T-helper 17 cell (primary cell): ENCODE data around the gene KCNE1. TPM values are rescaled to one million over a fixed set of nuclear protein-coding genes. Genes with fewer than 3 reads are reported as not detected.
"Not testable (repeated sequence)": the region's sequence is repeated elsewhere in the genome, so short reads cannot be mapped to it uniquely, and the experiment has no call there.

Experiments
- ATAC-seq: fragments of 150-1000 bp; cut with Tn5 transposase; 2 replicates; pipeline ENCODE4 v1.10.0; 2021; ENCODE audit warnings: mild to moderate bottlenecking, moderate library complexity
- DNase-seq, 3 donors: peaks; one replicate each; pipeline versions ENCODE4 v3.0.0 to v3.0.0-alpha.2; 2020 to 2021
- H3K9me3 ChIP-seq: one replicate; pipeline ENCODE4 v1.7.0; 2013; ENCODE audit warnings: low read length, mild to moderate bottlenecking; ENCODE audit not compliant: control insufficient read depth, poor library complexity, severe bottlenecking
- H3K27ac Mint-ChIP-seq: one replicate; pipeline ENCODE4 v1.8.0; 2022; ENCODE audit warnings: mild to moderate bottlenecking, moderate library complexity, mixed read lengths
- H3K27me3 Mint-ChIP-seq: one replicate; pipeline ENCODE4 v1.8.0; 2022; ENCODE audit warnings: mixed read lengths
- H3K36me3 Mint-ChIP-seq: one replicate; pipeline ENCODE4 v1.8.0; 2022; ENCODE audit warnings: low read depth, mixed read lengths
- H3K4me1 Mint-ChIP-seq: one replicate; pipeline ENCODE4 v1.8.0; 2022; ENCODE audit warnings: mild to moderate bottlenecking, mixed read lengths
- H3K4me3 Mint-ChIP-seq: one replicate; pipeline ENCODE4 v1.8.0; 2022; ENCODE audit warnings: mild to moderate bottlenecking, moderate library complexity, mixed read lengths
- total RNA-seq, 4 donors: library from RNA in 2 of 4; stranded (reverse) in 2 of 4; gene quantifications; one replicate each; pipeline ENCODE4 v1.2.3 and lab custom pipeline; 2022 to 2026

KCNE1 gene
- total RNA-seq (under 1 TPM in 1 of 2 donors, not detected in 1; 0.37 TPM), total RNA-seq (lab: John Stamatoyannopoulos, UW) (0 to 0.12 reads per million in 2 donors)

GRCh38 chr21:34511787-34512455, at the start of gene KCNE1:
KCNE1 (minus strand) TSS chr21:34512210; CDS start chr21:34449634, 62,576 bp downstream.
- Mint-ChIP-seq H3K4me3 (no peak within 1 kb of the TSS), H3K36me3 (no peaks in the 10 kb centered on the region), H3K27me3 (peaks cover 6% of the 10 kb centered on the region), H3K4me1 (peaks cover 5% of the 10 kb centered on the region), H3K27ac (no peak within 1 kb of the TSS)
- ATAC-seq (no peak), DNase-seq (no peak)
- H3K9me3 ChIP-seq, result no peaks in the 10 kb centered on the region

- Mint-ChIP-seq H3K36me3 (peaks cover 4% of the 10 kb centered on the region), H3K4me3 (no peak overlapping the region), H3K4me1 (peaks cover 3% of the 10 kb centered on the region), H3K27me3 (no peaks in the 10 kb centered on the region), H3K27ac (no peak overlapping the region)
- ATAC-seq, result no peak
- H3K9me3 ChIP-seq, result no peaks in the 10 kb centered on the region
- no peak for DNase-seq
Observed at GRCh38 chr21:34561806-34562205, 49.8 kb upstream of the KCNE1 start.

DNA sequence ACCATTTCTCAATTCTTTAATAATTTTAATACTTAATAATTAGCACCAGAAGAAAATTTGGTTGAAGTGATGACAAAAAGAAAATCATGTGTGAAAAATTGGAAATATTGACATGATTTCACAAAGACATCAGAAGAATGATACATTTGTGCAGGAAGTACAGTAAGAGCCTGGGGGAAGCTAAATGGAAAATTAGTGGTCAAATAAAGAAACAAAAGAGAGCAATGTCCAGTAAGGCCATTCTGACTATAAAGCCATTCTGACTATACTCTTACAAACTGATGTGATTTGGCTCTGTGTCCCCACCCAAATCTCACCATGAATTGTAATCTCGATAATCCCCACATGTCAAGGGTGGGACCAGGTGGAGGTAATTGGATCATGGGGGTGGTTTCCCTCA, 48.6 kb upstream of the KCNE1 start:
- no peak for ATAC-seq
- no peaks in the 10 kb centered on the region for H3K9me3 ChIP-seq
- Mint-ChIP-seq H3K4me3 (no peak overlapping the region), H3K27me3 (no peaks in the 10 kb centered on the region), H3K36me3 (peaks cover 4% of the 10 kb centered on the region), H3K27ac (no peak overlapping the region), H3K4me1 (peaks cover 3% of the 10 kb centered on the region)
- no peak for DNase-seq

- H3K9me3 ChIP-seq, result no peaks in the 10 kb centered on the region
- no peaks in the 10 kb centered on the region for H3K27me3 Mint-ChIP-seq
- peaks cover 4% of the 10 kb centered on the region for H3K36me3 Mint-ChIP-seq
- H3K4me1 Mint-ChIP-seq, result peaks cover 3% of the 10 kb centered on the region
- H3K27ac Mint-ChIP-seq, result no peak overlapping the region
- ATAC-seq, result no peak
- no peak overlapping the region for H3K4me3 Mint-ChIP-seq
- no peak for DNase-seq
Observed at GRCh38 chr21:34560021-34560420, 48.0 kb upstream of the KCNE1 start.

- peaks cover 4% of the 10 kb centered on the region for H3K36me3 Mint-ChIP-seq
- peaks cover 2% of the 10 kb centered on the region for H3K4me1 Mint-ChIP-seq
- H3K9me3 ChIP-seq, result no peaks in the 10 kb centered on the region
- H3K4me3 Mint-ChIP-seq, result no peak overlapping the region
- no peaks in the 10 kb centered on the region for H3K27me3 Mint-ChIP-seq
- ATAC-seq (no peak), DNase-seq (no peak)
- no peak overlapping the region for H3K27ac Mint-ChIP-seq
Observed at GRCh38 chr21:34559089-34559631, 47.1 kb upstream of the KCNE1 start.

GRCh38 chr21:34558166-34558565, 46.2 kb upstream of the KCNE1 start:
- H3K27ac Mint-ChIP-seq, result no peak overlapping the region
- H3K9me3 ChIP-seq, result no peaks in the 10 kb centered on the region
- H3K36me3 Mint-ChIP-seq, result peaks cover 2% of the 10 kb centered on the region
- no peak overlapping the region for H3K4me3 Mint-ChIP-seq
- no peaks in the 10 kb centered on the region for H3K4me1 Mint-ChIP-seq
- no peak for ATAC-seq
- no peaks in the 10 kb centered on the region for H3K27me3 Mint-ChIP-seq
- DNase-seq, result no peak

- Mint-ChIP-seq H3K27me3 (no peaks in the 10 kb centered on the region), H3K36me3 (peaks cover 2% of the 10 kb centered on the region), H3K27ac (no peak overlapping the region), H3K4me1 (no peaks in the 10 kb centered on the region), H3K4me3 (no peak overlapping the region)
- no peak for ATAC-seq
- no peaks in the 10 kb centered on the region for H3K9me3 ChIP-seq
- DNase-seq, result no peak
Observed at GRCh38 chr21:34557261-34557660, 45.3 kb upstream of the KCNE1 start.

DNA sequence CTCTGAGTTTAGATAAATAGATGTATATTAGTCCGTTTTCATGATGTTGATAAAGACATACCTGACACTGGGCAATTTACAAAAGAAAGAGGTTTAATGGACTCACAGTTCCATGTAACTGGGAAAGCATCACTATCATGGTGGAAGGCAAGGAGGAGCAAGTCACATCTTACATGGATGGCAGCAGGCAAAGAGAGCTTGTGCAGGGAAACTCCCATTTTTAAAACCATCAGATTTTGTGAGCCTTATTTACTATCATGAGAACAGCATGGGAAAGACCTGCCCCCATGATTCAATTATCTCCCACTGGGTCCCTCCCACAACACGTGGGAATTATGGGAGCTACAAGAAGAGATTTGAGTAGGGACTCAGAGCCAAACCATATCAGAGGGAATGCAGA, 42.7 kb upstream of the KCNE1 start:
- H3K4me3 Mint-ChIP-seq, H3K9me3 ChIP-seq, H3K27me3 Mint-ChIP-seq, H3K4me1 Mint-ChIP-seq, ATAC-seq, DNase-seq, H3K36me3 Mint-ChIP-seq, H3K27ac Mint-ChIP-seq: not testable (repeated sequence)

DNA sequence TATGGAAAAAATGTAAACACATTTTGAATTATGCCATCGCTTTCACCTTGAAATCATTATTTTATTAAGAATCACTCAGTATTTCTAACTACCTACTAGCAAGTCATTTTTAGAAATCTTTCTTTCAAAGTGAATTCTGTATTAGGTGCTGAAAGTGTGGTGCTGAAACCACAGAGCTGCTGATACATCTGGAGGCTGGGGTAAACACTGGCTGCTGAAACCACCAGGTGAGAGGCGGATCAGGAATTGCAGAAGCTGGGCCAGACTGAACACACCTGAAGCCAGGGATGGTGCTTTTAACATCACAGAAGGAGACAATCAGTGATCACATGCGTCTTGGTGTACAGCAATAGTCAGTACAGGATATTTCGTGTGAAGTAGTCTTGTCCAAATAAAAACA, 42.2 kb upstream of the KCNE1 start:
- Mint-ChIP-seq H3K4me1 (no peaks in the 10 kb centered on the region), H3K27ac (no peak overlapping the region), H3K4me3 (no peak overlapping the region), H3K27me3 (no peaks in the 10 kb centered on the region), H3K36me3 (peaks cover 2% of the 10 kb centered on the region)
- DNase-seq (no peak), ATAC-seq (no peak)
- no peaks in the 10 kb centered on the region for H3K9me3 ChIP-seq

- H3K9me3 ChIP-seq, result no peaks in the 10 kb centered on the region
- Mint-ChIP-seq H3K4me1 (no peaks in the 10 kb centered on the region), H3K27ac (no peak overlapping the region), H3K4me3 (no peak overlapping the region), H3K27me3 (no peaks in the 10 kb centered on the region), H3K36me3 (peaks cover 2% of the 10 kb centered on the region)
- ATAC-seq (no peak), DNase-seq (no peak)
Observed at GRCh38 chr21:34553151-34553952, 41.3 kb upstream of the KCNE1 start.

- no peak for DNase-seq
- no peak for ATAC-seq
- Mint-ChIP-seq H3K4me3 (no peak overlapping the region), H3K36me3 (peaks cover 2% of the 10 kb centered on the region), H3K27ac (no peak overlapping the region), H3K27me3 (no peaks in the 10 kb centered on the region), H3K4me1 (no peaks in the 10 kb centered on the region)
- no peaks in the 10 kb centered on the region for H3K9me3 ChIP-seq
Observed at GRCh38 chr21:34552360-34553098, 40.5 kb upstream of the KCNE1 start.

- Mint-ChIP-seq H3K27me3 (no peaks in the 10 kb centered on the region), H3K36me3 (peaks cover 2% of the 10 kb centered on the region), H3K4me1 (peaks cover 2% of the 10 kb centered on the region), H3K27ac (no peak overlapping the region), H3K4me3 (no peak overlapping the region)
- no peaks in the 10 kb centered on the region for H3K9me3 ChIP-seq
- no peak for DNase-seq
- no peak for ATAC-seq
Observed at GRCh38 chr21:34550182-34550799, 38.3 kb upstream of the KCNE1 start.
